Activated naive CD8-positive, alpha-beta T cell (primary cell): ENCODE data around the gene MNT.

ENCODE experiments used
- H3K27ac Mint-ChIP-seq: one replicate; pipeline ENCODE4 v1.8.0; 2021; ENCODE audit warnings: mixed read lengths
- H3K27me3 Mint-ChIP-seq: one replicate; pipeline ENCODE4 v1.8.0; 2021; ENCODE audit warnings: mixed read lengths
- H3K36me3 Mint-ChIP-seq: one replicate; pipeline ENCODE4 v1.8.0; 2021; ENCODE audit warnings: mixed read lengths
- H3K4me1 Mint-ChIP-seq: one replicate; pipeline ENCODE4 v1.8.0; 2021; ENCODE audit warnings: low read depth, mixed read lengths
- H3K4me3 Mint-ChIP-seq: one replicate; pipeline ENCODE4 v1.8.0; 2021; ENCODE audit warnings: mild to moderate bottlenecking, mixed read lengths
- H3K9me3 Mint-ChIP-seq: one replicate; pipeline ENCODE4 v1.8.0; 2021; ENCODE audit warnings: low read depth, mixed read lengths

The MNT gene

GRCh38 chr17:2384439-2385127 lies 16.3 kb downstream of the MNT start:
- peaks cover 8% of the 10 kb centered on the region for H3K4me1 Mint-ChIP-seq
- no peaks in the 10 kb centered on the region for H3K9me3 Mint-ChIP-seq
- no peak overlapping the region for H3K4me3 Mint-ChIP-seq
- no peaks in the 10 kb centered on the region for H3K36me3 Mint-ChIP-seq
- no peaks in the 10 kb centered on the region for H3K27me3 Mint-ChIP-seq
- no peak overlapping the region for H3K27ac Mint-ChIP-seq

- Mint-ChIP-seq H3K27me3 (no peaks in the 10 kb centered on the region), H3K36me3 (no peaks in the 10 kb centered on the region), H3K4me1 (peaks cover 6% of the 10 kb centered on the region), H3K9me3 (no peaks in the 10 kb centered on the region), H3K4me3 (no peak overlapping the region), H3K27ac (no peak overlapping the region)
Measured at GRCh38 chr17:2383628-2384167, 17.2 kb downstream of the MNT start.

- Mint-ChIP-seq H3K4me3 (no peak overlapping the region), H3K27ac (no peak overlapping the region), H3K9me3 (no peaks in the 10 kb centered on the region), H3K36me3 (no peaks in the 10 kb centered on the region), H3K4me1 (peaks cover 4% of the 10 kb centered on the region), H3K27me3 (no peaks in the 10 kb centered on the region)
Measured at GRCh38 chr17:2380950-2381649, 19.8 kb downstream of the MNT start.

GRCh38 chr17:2380226-2380922 lies 20.5 kb downstream of the MNT start:
- no peak overlapping the region for H3K4me3 Mint-ChIP-seq
- H3K36me3 Mint-ChIP-seq, result no peaks in the 10 kb centered on the region
- H3K27ac Mint-ChIP-seq, result no peak overlapping the region
- H3K4me1 Mint-ChIP-seq, result peaks cover 4% of the 10 kb centered on the region
- no peaks in the 10 kb centered on the region for H3K9me3 Mint-ChIP-seq
- no peaks in the 10 kb centered on the region for H3K27me3 Mint-ChIP-seq

- peaks cover 4% of the 10 kb centered on the region for H3K4me1 Mint-ChIP-seq
- H3K27me3 Mint-ChIP-seq, result no peaks in the 10 kb centered on the region
- no peak overlapping the region for H3K27ac Mint-ChIP-seq
- no peak overlapping the region for H3K4me3 Mint-ChIP-seq
- H3K36me3 Mint-ChIP-seq, result no peaks in the 10 kb centered on the region
- no peaks in the 10 kb centered on the region for H3K9me3 Mint-ChIP-seq
Measured at GRCh38 chr17:2379489-2380225, 21.2 kb downstream of the MNT start.

GRCh38 chr17:2378905-2379304 lies 22.0 kb downstream of the MNT start:
- Mint-ChIP-seq H3K36me3 (no peaks in the 10 kb centered on the region), H3K27me3 (no peaks in the 10 kb centered on the region), H3K4me1 (peaks cover 4% of the 10 kb centered on the region), H3K9me3 (no peaks in the 10 kb centered on the region), H3K4me3 (no peak overlapping the region), H3K27ac (no peak overlapping the region)

GRCh38 chr17:2377659-2378058 lies 23.2 kb downstream of the MNT start:
- Mint-ChIP-seq H3K27ac (no peak overlapping the region), H3K4me3 (no peak overlapping the region), H3K36me3 (no peaks in the 10 kb centered on the region)

GRCh38 chr17:2376107-2376506 lies 24.8 kb downstream of the MNT start:
- Mint-ChIP-seq H3K36me3 (no peaks in the 10 kb centered on the region), H3K4me1 (no peaks in the 10 kb centered on the region), H3K27me3 (no peaks in the 10 kb centered on the region), H3K4me3 (no peak overlapping the region), H3K27ac (no peak overlapping the region), H3K9me3 (no peaks in the 10 kb centered on the region)

More at GRCh38 chr17:2377659-2378058, 23.2 kb downstream of the MNT start:
- H3K4me1 Mint-ChIP-seq, result peaks cover 1% of the 10 kb centered on the region
- H3K9me3 Mint-ChIP-seq, result no peaks in the 10 kb centered on the region
- no peaks in the 10 kb centered on the region for H3K27me3 Mint-ChIP-seq

- Mint-ChIP-seq H3K27ac (no peak overlapping the region), H3K36me3 (no peaks in the 10 kb centered on the region), H3K9me3 (no peaks in the 10 kb centered on the region)
Measured at GRCh38 chr17:2375406-2375805, 25.5 kb downstream of the MNT start.

GRCh38 chr17:2374549-2375285 lies 26.1 kb downstream of the MNT start:
- Mint-ChIP-seq H3K4me3 (no peak overlapping the region), H3K9me3 (no peaks in the 10 kb centered on the region), H3K27me3 (no peaks in the 10 kb centered on the region), H3K27ac (no peak overlapping the region), H3K4me1 (no peaks in the 10 kb centered on the region), H3K36me3 (no peaks in the 10 kb centered on the region)

More at GRCh38 chr17:2375406-2375805, 25.5 kb downstream of the MNT start:
- H3K4me3 Mint-ChIP-seq, result no peak overlapping the region
- no peaks in the 10 kb centered on the region for H3K4me1 Mint-ChIP-seq
- no peaks in the 10 kb centered on the region for H3K27me3 Mint-ChIP-seq

GRCh38 chr17:2373179-2373578 lies 27.7 kb downstream of the MNT start:
- no peaks in the 10 kb centered on the region for H3K27me3 Mint-ChIP-seq
- H3K4me3 Mint-ChIP-seq, result no peak overlapping the region
- H3K4me1 Mint-ChIP-seq, result no peaks in the 10 kb centered on the region
- H3K36me3 Mint-ChIP-seq, result no peaks in the 10 kb centered on the region
- H3K9me3 Mint-ChIP-seq, result no peaks in the 10 kb centered on the region
- no peak overlapping the region for H3K27ac Mint-ChIP-seq

- no peak overlapping the region for H3K27ac Mint-ChIP-seq
- H3K4me3 Mint-ChIP-seq, result no peak overlapping the region
- H3K27me3 Mint-ChIP-seq, result no peaks in the 10 kb centered on the region
- H3K4me1 Mint-ChIP-seq, result no peaks in the 10 kb centered on the region
- H3K36me3 Mint-ChIP-seq, result no peaks in the 10 kb centered on the region
- H3K9me3 Mint-ChIP-seq, result no peaks in the 10 kb centered on the region
Measured at GRCh38 chr17:2372681-2373080, 28.2 kb downstream of the MNT start.

GRCh38 chr17:2372180-2372579 lies 28.7 kb downstream of the MNT start:
- H3K4me3 Mint-ChIP-seq, result no peak overlapping the region
- H3K36me3 Mint-ChIP-seq, result no peaks in the 10 kb centered on the region
- H3K27ac Mint-ChIP-seq, result no peak overlapping the region
- H3K9me3 Mint-ChIP-seq, result no peaks in the 10 kb centered on the region
- H3K4me1 Mint-ChIP-seq, result no peaks in the 10 kb centered on the region
- H3K27me3 Mint-ChIP-seq, result no peaks in the 10 kb centered on the region
